ENCODE results near the gene CHCHD3.
A peak's percentile ranks its signal among the peaks of the same experiment; 100 is the strongest.

CHCHD3 gene

GRCh38 chr7:133082390-133082766 is 488 bp upstream of the CHCHD3 start:
- no peak for DNase-seq (ENCODE audit: extremely low read depth, low read depth)
- no peak for TF ChIP-seq CTCF (IDR thresholded peaks at IDR 0.05; ENCODE audit: low read depth, low read length, missing control alignments)
- no peak overlapping the region for H3K4me3 ChIP-seq (replicated peaks; ENCODE audit: low read depth, low read length)

GRCh38 chr7:133081119-133081598 is 731 bp downstream of the CHCHD3 start:
- no peak for TF ChIP-seq CTCF (IDR thresholded peaks at IDR 0.05; ENCODE audit: low read depth, low read length, missing control alignments)
- H3K4me3 ChIP-seq (replicated peaks; ENCODE audit: low read depth, low read length) = peak overlapping the region; percentile 81
- no peak for DNase-seq (ENCODE audit: extremely low read depth, low read depth)

GRCh38 chr7:133079296-133079695 is 2.6 kb downstream of the CHCHD3 start:
- no peak overlapping the region for H3K4me3 ChIP-seq (replicated peaks; ENCODE audit: low read depth, low read length)
- no peak for DNase-seq (ENCODE audit: extremely low read depth, low read depth)
- no peak for TF ChIP-seq CTCF (IDR thresholded peaks at IDR 0.05; ENCODE audit: low read depth, low read length, missing control alignments)

- DNase-seq (ENCODE audit: extremely low read depth, low read depth) = no peak
- no peak overlapping the region for H3K4me3 ChIP-seq (replicated peaks; ENCODE audit: low read depth, low read length)
- no peak for TF ChIP-seq CTCF (IDR thresholded peaks at IDR 0.05; ENCODE audit: low read depth, low read length, missing control alignments)
These were observed 4.5 kb downstream of the CHCHD3 start for GRCh38 chr7:133077394-133077793.

- no peak for DNase-seq (ENCODE audit: extremely low read depth, low read depth)
- no peak overlapping the region for H3K4me3 ChIP-seq (replicated peaks; ENCODE audit: low read depth, low read length)
- no peak for TF ChIP-seq CTCF (IDR thresholded peaks at IDR 0.05; ENCODE audit: low read depth, low read length, missing control alignments)
These were observed 5.7 kb downstream of the CHCHD3 start for GRCh38 chr7:133076142-133076541.

- H3K4me3 ChIP-seq (replicated peaks; ENCODE audit: low read depth, low read length) = no peak overlapping the region
- DNase-seq (ENCODE audit: extremely low read depth, low read depth) = no peak
- TF ChIP-seq CTCF (IDR thresholded peaks at IDR 0.05; ENCODE audit: low read depth, low read length, missing control alignments) = no peak
These were observed 10.4 kb downstream of the CHCHD3 start for GRCh38 chr7:133071506-133071905.

GRCh38 chr7:133070562-133070961 is 11.3 kb downstream of the CHCHD3 start:
- no peak overlapping the region for H3K4me3 ChIP-seq (replicated peaks; ENCODE audit: low read depth, low read length)
- TF ChIP-seq CTCF (IDR thresholded peaks at IDR 0.05; ENCODE audit: low read depth, low read length, missing control alignments) = no peak
- no peak for DNase-seq (ENCODE audit: extremely low read depth, low read depth)
